SH-SY5Y (cell line): ENCODE results near the gene USP44.

Source experiments
- GATA2 ChIP-seq: IDR thresholded peaks from 2 replicates; pipeline ENCODE4 v1.6.1; 2011; ENCODE audit warnings: mild to moderate bottlenecking, low read depth, low read length
- GATA3 ChIP-seq: IDR thresholded peaks from 2 replicates; pipeline ENCODE4 v1.6.1; 2011; ENCODE audit warnings: low read depth, mild to moderate bottlenecking, low read length, moderate library complexity

- TF ChIP-seq GATA3 (no peak), GATA2 (no peak)
These were observed 55.8 kb downstream of the USP44 start for GRCh38 chr12:95495433-95495832.
